GM19328 (cell line): ENCODE measurements around the gene CDH6.

ENCODE experiments used
- ATAC-seq: cut with Tn5 transposase; IDR thresholded peaks from one replicate; pipeline ENCODE4 v1.9.1; 2021; ENCODE audit warnings: mild to moderate bottlenecking, moderate library complexity; ENCODE audit not compliant: unreplicated experiment

Gene CDH6

GRCh38 chr5:31244921-31245320, 51.4 kb downstream of the CDH6 start:
- ATAC-seq = no peak

DNA sequence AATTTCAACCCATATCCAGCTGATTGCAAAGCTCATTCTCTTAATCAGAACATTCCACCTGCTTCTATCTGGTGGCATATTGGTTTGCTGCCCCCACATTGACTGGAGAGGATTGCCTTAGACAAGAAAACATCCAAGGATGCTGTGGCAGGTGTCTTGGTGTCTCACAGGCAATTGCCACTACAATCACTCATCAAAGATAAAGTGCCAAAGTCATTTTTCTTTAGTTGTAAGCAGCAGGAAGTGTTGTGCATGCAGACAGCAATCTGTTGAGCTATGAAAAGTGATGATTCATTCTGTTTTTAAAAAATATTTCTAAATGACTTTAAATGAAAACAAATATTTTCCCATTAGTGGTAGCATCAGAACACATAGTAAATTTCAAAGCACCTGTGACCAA, 53.9 kb downstream of the CDH6 start:
- ATAC-seq = no peak

DNA sequence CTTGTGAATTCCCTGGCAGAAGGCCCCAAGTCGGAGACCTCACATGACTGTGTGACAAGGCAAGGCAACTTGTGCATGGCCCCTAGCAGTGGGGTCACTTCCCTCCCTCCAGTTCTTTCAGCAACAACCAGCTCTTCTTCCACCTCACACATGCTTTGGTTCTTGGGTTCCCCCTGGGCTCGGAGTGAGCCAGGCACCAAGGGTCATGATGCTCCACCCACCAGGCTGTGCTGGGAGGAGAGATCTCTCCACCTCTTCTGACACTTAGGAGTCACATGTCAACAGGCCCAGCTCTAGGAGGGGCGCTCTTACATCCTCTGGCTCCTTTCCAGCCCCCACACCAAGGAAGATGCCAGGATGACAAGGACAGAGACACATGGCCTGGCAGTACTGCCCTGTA, 56.7 kb downstream of the CDH6 start:
- ATAC-seq = no peak

DNA sequence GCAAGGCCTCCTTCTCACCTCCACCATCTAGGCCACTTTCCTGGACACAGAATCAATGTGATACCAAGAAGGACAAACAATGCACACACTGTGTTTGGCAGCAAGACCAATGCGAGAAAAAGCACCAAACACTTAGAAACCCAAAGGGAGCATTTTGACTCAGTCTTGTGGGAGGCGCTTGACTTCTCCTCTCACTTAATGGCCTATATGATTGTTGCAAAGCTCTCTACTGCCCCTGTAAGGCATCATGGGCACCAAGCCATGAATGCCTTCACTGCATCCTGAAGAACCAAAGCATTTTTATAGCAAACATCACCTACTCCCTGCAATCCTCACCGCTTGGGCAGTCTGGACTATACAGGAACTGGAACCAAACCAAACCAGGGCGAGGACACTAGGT, 57.5 kb downstream of the CDH6 start:
- no peak for ATAC-seq

DNA sequence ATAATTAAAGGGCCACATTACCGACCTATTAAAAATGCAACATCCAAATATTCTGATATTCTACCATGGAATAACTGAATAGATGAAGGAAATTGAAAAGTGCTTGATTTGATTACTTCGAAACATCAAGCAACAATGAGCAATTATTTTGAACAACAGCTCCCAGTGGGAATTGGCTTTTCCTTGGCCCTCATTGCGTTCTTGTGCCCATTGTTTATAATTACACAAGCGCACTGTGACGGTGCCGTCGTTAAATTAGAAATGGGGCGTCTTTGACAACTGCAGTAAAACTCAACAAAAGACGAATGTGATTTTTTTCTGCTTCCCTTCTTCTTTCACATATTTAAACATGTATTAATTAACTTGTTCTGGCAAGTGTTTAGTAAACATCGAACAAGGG, 61.6 kb downstream of the CDH6 start:
- no peak for ATAC-seq

GRCh38 chr5:31268256-31268655, 74.8 kb downstream of the CDH6 start:
- ATAC-seq = no peak

DNA sequence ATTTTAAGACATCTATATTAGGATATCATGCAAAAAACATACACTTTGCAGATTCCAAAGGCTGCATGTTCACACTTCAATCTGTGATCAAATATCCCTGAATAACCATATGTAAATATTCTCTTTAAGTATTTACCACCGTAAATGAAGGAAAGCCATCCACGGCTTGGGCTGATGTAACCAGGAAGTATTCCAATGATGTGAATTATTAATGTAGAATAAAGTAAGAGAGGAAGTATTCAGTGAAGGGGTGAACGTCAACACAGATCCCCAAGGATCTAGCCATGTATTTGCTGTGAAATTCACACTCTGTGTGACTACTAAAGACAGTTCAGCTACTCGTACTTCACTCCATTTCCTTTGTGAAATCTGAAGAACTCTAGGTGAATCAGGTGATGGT, 75.2 kb downstream of the CDH6 start:
- no peak for ATAC-seq

DNA sequence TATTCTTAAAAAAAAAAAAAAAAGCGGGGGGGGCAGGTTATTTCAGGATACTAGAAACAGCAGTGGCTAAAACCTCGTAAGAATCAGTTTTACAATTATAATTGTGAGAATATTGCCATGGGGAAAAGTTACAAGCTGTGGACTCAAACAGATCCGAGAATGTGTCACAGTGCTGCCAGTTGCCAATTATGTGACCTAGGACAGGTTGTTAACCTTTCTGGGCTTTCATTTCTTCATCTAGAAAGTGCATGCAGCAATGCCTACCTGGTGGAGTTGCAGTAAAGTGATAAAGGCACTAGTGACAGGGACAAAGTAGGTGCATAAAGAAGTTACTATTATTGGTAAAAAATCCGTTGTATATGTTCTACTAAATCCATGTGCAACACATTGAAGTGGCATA, 75.8 kb downstream of the CDH6 start:
- no peak for ATAC-seq

DNA sequence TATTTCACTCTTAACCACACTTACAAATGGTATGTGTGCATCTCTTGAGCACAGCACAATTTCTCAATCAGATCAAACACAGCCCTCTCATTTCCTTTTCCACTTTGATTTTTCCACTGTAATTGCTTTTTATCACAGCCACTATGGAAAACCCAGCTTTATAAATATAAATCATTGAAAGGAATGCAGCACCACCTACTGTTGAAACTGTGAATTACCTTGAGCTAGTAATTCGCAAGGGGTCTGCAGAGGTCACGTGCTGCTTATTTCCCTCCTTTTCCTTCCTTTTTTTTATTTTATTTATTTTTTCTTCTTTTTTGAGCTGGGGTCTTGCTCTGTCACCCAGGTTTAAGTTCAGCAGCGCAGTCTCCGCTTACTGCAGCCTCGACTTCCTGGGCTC, 76.9 kb downstream of the CDH6 start:
- no peak for ATAC-seq

DNA sequence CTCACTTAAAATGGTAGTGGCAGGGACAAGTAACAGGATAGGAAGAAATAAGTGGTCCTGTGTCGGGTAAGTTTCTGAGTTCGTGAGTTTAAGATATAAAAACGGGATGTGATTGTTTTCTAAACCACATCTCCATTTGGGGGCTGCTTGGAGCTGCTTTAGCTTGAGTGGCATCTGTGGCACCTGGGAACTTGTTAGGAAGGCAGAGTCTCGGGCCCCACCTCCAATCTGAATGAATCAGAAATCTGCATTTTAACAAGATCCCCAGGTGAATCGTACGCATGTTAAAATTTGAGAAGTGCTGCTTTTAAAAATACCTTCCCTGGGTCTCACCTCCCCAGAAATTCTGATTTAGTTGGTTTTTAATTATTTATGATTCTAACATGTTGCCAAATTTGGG, 78.1 kb downstream of the CDH6 start:
- no peak for ATAC-seq

DNA sequence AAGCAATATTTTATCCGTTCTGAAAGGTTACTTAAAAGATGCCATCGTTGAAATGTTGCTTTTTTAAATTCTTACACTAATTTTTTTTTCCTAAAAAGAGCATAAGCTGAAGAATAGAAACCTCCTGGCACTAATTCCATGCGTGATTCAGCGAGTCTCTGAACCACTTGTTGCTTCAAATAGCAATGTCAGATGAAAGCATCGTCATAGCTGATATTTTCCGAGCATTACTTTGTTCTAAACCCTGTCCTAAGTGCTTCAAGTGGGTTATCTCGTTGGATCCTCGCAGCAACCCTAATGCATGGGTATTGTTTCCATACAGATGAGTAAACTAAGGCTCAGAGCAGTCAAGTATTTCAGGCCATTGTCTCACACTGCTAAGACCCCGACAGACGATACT, 79.7 kb downstream of the CDH6 start:
- no peak for ATAC-seq

- ATAC-seq = peak; percentile 60
Observed at GRCh38 chr5:31273631-31274378, 80.3 kb downstream of the CDH6 start.

- ATAC-seq = no peak
Observed at GRCh38 chr5:31280210-31280609, 86.7 kb downstream of the CDH6 start.

DNA sequence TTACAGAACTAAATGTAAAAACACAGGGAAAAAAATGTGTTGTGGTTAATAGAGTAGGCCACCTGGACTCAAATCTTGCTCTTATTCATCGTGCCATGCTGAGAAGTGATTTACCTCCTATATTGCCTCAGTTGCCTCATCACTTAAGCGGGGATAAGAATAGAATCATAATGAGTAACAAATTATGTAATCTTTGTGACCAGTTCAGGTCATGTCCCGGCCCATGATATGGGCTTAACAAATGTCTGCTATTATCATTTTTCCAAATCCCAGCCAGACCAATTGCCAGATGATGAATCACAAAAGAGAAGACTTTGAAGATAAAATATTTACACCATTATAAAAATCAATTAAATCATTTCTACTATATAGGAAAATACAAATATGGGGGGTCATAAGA, 89.8 kb downstream of the CDH6 start:
- no peak for ATAC-seq

- ATAC-seq = no peak
Observed at GRCh38 chr5:31285025-31285424, 91.5 kb downstream of the CDH6 start.

DNA sequence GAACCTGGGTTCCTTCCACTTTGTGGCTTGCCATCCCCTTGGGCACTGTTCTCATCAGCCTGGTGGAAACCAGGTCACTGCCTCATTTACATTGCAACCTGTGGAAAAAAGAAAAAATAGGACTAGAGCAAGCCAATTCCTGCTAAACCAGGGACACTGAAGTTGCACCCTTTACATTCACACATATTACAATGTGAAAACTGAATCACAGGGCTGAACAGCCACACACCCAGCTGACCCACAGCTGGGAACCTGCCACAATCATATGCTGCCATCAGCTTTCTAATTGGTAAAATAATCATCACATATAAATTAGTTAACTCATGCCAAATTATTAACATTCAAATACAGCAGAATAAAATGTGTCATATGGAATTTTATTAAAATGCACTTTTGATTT, 94.5 kb downstream of the CDH6 start:
- no peak for ATAC-seq

DNA sequence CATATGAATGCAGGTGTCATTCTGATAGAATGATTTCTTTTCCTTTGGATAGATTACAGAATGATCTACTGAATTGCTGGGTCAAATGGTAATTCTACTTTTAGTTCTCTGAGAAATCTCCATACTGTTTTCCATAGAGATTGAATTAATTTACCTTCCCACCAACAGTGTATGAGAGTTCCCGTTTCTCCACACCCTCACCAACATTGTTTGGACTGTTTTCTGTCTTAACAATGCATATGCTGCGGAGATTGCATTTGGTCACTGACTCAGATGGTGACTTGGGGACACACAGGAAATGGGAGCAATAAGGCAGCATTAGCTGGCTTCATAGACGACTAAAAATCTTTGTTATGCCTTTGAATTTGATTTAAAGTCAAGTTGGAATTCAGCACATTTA, 95.9 kb downstream of the CDH6 start:
- ATAC-seq = no peak

DNA sequence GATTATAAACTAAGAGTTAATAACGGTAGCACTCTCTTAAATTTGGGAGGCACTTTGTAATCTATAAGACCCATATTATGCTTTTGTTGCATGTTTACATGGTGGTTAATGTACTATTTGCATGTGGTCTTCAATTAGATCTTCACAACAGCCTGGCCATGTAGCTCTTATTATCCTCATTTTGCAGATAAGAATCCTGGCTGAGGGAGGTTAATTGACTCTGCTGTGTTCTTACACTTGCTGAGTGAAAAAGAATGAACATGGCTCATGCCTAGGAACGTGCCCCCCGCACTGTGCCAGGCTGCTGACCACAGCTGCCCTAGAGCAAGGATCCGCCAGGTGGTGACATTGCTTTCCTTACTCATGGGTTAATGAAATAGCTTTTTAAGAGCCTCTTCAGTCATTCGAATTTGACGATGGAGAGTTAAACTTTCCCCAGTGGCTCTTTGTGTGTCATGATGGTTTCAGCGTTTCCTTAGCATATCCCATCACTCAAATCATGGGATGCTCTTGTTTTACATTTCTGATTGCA, 97.9 kb downstream of the CDH6 start:
- no peak for ATAC-seq

GRCh38 chr5:31300501-31300900, 107.0 kb downstream of the CDH6 start:
- no peak for ATAC-seq

DNA sequence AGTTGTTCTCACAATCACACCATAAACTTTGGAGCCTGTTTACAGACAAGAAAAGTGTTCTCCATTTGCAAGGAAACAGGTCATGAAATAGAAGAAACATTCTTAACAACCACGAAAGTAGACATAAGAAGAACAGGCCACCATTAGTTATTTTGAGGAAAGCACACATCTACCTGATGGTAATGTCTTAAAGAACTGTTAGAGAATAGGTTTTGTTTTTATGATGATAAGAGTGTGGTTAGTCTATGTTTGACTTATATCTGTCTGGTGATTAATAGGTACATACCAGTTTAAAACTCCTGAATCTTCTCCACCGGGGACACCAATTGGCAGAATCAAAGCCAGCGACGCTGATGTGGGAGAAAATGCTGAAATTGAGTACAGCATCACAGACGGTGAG, 108.3 kb downstream of the CDH6 start:
- no peak for ATAC-seq

DNA sequence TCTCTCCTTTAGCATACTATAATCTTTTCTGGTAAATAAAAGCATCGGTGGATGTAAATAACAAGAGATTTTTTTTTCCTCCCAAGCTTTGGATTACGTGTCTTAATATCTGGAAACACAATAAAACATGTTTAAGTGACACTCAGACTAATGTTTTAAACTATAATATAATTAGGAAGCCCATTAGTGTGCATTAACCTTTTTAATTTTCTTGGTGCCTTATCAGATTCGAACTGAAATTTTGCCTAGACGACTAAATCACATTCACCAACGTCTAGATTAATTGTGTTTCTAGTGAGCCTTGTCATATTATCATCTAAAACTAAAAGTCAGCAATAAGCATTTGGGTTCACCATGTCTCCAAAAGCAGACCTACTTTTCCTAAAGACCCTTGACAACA, 110.2 kb downstream of the CDH6 start:
- ATAC-seq = no peak

- ATAC-seq = no peak
Observed at GRCh38 chr5:31317665-31318064, 124.2 kb downstream of the CDH6 start.

GRCh38 chr5:31319335-31319734, 125.8 kb downstream of the CDH6 start:
- no peak for ATAC-seq
